Smooth muscle cell of bladder (primary cell): ENCODE measurements around the gene CCDC63. TPM values are rescaled to one million over a fixed set of nuclear protein-coding genes. Genes with fewer than 3 reads are reported as not detected.

ENCODE experiments used
- total RNA-seq: library from RNA; depleted of rRNA; stranded (reverse); fragments of >200 nt; gene quantifications from 2 replicates; pipeline ENCODE4 v1.2.3, GENCODE V29; 2014

Gene CCDC63
- total RNA-seq = not detected in 2 replicates

DNA sequence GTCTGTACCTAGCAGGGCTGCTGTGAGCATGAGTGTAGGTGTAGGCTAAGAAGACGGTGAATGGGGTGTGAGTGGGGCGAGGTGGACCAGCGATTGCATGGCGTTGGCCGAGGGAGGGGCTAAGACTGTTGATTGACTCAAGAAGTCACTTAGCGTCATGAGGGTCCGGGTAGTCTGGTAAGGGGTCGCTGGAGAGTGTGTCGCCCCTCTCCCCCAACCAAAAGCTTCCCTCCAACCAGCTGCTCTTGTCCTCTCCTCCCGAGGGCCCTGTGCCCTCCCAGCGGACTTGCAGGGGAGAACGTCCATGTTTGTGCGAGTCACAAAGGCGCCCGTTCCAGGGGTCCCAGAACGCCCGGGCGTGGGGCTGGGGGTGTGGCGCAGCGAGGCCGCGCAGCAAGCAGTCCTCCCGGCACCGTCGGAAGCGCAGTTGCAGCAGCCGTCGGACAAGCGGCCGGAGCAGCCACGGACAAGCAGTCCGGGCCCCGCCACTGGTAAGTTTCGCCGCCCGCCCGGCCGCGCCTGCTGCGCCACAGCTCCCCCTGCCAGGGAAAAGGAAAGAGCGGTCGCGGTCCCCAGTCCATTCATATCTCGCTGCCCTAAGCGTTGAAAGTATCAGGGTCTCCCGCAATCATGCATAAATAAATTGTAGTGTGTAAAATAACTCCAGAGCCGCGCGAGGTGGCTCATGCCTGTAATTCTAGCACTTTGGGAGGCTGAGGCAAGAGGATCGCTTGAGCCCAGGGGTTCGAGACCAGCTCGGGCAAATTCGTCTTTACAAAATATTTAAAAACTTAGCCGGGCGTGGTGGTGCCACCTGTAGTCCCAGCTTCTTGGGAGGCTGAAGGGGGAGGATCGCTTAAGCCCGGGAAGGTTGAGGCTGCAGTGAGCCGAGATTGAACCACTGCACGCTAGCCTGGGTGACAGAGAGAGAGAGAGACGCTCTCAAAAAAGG lies at the start of gene CCDC63:
TSS of gene CCDC63 (plus strand) at position 373 of the 952 bp plus-strand sequence. CDS start 5,968 bp downstream, outside the sequence.

DNA sequence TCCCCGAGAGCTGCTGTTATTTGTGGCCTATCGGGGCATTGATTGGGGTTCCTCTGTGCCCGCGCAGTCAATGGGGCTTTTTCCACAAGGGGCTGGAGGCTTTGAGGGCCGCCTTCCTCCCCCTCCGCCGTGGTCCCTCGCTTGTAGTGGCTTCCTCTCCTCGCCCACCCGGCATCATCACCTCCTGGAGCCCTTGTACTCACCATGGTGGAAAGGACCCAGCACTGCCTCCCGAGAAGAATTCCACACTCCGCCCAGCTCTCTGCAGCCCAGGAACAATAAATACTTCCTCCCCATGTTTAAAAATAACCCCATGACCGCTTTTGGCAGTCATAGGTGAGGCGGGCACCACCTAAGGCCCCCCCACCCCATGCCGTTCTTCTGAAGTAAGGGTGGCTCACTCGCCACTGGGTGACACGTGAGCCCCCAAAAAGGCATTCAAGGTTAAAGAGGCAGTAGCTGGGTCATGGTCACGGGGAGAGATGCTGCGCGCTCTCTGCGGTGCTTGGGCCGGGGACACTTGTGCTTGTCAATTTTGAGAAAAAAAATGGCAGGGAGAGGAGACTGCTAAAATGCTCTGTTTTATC lies 73.6 kb downstream of the CCDC63 start, which contains the start of gene MYL2:
TSS of gene MYL2 (minus strand) at position 256 of the 587 bp plus-strand sequence. CDS start at position 206, 50 bp downstream.

Other genes starting within 250 kb of the CCDC63 start
- gene TCTN1, start 232.9 kb upstream of the CCDC63 start, total RNA-seq = 20.5 and 22.1 TPM in 2 replicates
- gene HVCN1, start 157.9 kb upstream of the CCDC63 start, total RNA-seq = 4.8 and 8.5 TPM in 2 replicates
- gene PPP1CC, start 104.1 kb upstream of the CCDC63 start, total RNA-seq = 64.7 and 65.5 TPM in 2 replicates
- gene MYL2, start 73.6 kb downstream of the CCDC63 start, total RNA-seq = not detected in 2 replicates
- not detected in 2 replicates for gene CUX2, start 187.2 kb downstream of the CCDC63 start, total RNA-seq